ENCODE results near the gene DACH1. TPM values are rescaled to one million over a fixed set of nuclear protein-coding genes. Genes with fewer than 3 reads are reported as not detected.

DACH1 gene
- total RNA-seq, 1 experiment from 2014 or later = not detected

DNA sequence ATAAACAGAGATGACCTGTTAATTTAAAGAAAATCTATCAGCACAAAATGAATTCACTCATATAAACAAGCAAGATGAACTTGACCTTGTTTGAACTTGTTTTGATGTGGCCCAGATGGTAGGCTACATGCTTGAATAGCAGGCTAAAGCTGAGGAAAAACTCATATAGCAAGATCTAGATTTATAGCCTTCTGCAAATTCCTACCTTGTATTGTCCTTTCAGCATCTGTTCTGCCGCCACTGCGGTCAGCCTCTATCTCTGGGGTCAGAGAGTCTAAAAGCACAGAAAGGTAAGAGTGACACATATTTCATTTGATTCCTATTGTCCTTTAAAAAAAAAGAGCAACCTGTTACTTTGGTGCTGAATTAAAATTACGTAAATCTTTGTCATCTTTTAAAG, 392.1 kb downstream of the DACH1 start:
- Histone ChIP-seq H3K9ac (ENCODE audit: low read length) (no peak overlapping the region), H2AFZ (ENCODE audit: low read depth, low read length, poor library complexity, severe bottlenecking) (no peak overlapping the region), H3K4me3 (replicated peaks in 1 of 2; ENCODE audit: low read depth in 1 of 2, low read length in 2 of 2) (no peak overlapping the region), H3K4me1 (ENCODE audit: control insufficient read depth in 1 of 2, insufficient read depth in 2 of 2, low read length in 2 of 2) (no peaks in the 10 kb centered on the region), H3K27me3 (ENCODE audit: insufficient read depth, low read length) (no peaks in the 10 kb centered on the region), H3K9me3 (ENCODE audit: control insufficient read depth in 1 of 2, insufficient read depth in 1 of 2, low read depth in 1 of 2, low read length in 2 of 2) (no peaks in the 10 kb centered on the region; a peak in 1 of 4 replicates), H3K79me2 (ENCODE audit: insufficient read depth, low read length) (no peaks in the 10 kb centered on the region), H3K4me2 (ENCODE audit: low read length) (no peak overlapping the region), H4K20me1 (ENCODE audit: insufficient read depth) (no peaks in the 10 kb centered on the region), H3K36me3 (ENCODE audit: control insufficient read depth in 1 of 2, insufficient read depth in 2 of 2, low read length in 2 of 2) (no peaks in the 10 kb centered on the region), H3K27ac (ENCODE audit: low read depth, low read length) (no peak overlapping the region), H3K9me2 (ENCODE audit: insufficient read depth) (no peaks in the 10 kb centered on the region)
- DNase-seq (ENCODE audit: low read depth, low spot score) (no peak), ATAC-seq (no peak)
- TF ChIP-seq, protein P1, sequence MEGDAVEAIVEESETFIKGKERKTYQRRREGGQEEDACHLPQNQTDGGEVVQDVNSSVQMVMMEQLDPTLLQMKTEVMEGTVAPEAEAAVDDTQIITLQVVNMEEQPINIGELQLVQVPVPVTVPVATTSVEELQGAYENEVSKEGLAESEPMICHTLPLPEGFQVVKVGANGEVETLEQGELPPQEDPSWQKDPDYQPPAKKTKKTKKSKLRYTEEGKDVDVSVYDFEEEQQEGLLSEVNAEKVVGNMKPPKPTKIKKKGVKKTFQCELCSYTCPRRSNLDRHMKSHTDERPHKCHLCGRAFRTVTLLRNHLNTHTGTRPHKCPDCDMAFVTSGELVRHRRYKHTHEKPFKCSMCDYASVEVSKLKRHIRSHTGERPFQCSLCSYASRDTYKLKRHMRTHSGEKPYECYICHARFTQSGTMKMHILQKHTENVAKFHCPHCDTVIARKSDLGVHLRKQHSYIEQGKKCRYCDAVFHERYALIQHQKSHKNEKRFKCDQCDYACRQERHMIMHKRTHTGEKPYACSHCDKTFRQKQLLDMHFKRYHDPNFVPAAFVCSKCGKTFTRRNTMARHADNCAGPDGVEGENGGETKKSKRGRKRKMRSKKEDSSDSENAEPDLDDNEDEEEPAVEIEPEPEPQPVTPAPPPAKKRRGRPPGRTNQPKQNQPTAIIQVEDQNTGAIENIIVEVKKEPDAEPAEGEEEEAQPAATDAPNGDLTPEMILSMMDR (IDR thresholded peaks at IDR 0.05 in 2 of 3, conservative IDR thresholded peaks at IDR 0.05 in 1 of 3; ENCODE audit: borderline replicate concordance in 1 of 3, insufficient read depth in 1 of 3, low read depth in 2 of 3, low read length in 2 of 3) = no peak
- TF ChIP-seq SRF (IDR thresholded peaks at IDR 0.05; ENCODE audit: low read depth) = no peak
- TF ChIP-seq, protein P2, sequence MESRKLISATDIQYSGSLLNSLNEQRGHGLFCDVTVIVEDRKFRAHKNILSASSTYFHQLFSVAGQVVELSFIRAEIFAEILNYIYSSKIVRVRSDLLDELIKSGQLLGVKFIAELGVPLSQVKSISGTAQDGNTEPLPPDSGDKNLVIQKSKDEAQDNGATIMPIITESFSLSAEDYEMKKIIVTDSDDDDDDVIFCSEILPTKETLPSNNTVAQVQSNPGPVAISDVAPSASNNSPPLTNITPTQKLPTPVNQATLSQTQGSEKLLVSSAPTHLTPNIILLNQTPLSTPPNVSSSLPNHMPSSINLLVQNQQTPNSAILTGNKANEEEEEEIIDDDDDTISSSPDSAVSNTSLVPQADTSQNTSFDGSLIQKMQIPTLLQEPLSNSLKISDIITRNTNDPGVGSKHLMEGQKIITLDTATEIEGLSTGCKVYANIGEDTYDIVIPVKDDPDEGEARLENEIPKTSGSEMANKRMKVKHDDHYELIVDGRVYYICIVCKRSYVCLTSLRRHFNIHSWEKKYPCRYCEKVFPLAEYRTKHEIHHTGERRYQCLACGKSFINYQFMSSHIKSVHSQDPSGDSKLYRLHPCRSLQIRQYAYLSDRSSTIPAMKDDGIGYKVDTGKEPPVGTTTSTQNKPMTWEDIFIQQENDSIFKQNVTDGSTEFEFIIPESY (IDR thresholded peaks at IDR 0.05; ENCODE audit: extremely low read depth, insufficient replicate concordance, low read length) = no peak
- TF ChIP-seq EZH2 (IDR thresholded peaks at IDR 0.05) = no peak
- no peak for TF ChIP-seq TCF7L2 (IDR thresholded peaks at IDR 0.05; ENCODE audit: borderline replicate concordance, extremely low read depth, insufficient read depth, insufficient read length)
- TF ChIP-seq RAD21 (IDR thresholded peaks at IDR 0.05; ENCODE audit: low read depth) = no peak
- TF ChIP-seq EGR1 (IDR thresholded peaks at IDR 0.05; ENCODE audit: low read depth) = no peak
- TF ChIP-seq, protein P3, sequence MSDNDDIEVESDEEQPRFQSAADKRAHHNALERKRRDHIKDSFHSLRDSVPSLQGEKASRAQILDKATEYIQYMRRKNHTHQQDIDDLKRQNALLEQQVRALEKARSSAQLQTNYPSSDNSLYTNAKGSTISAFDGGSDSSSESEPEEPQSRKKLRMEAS (IDR thresholded peaks at IDR 0.05) = no peak
- no peak for TF ChIP-seq FOSL1 (IDR thresholded peaks at IDR 0.05; ENCODE audit: low read depth)
- TF ChIP-seq ZNF274 (IDR thresholded peaks at IDR 0.05; ENCODE audit: low read depth, low read length) = no peak
- no peak for TF ChIP-seq SIN3A (IDR thresholded peaks at IDR 0.05; ENCODE audit: low read depth)
- TF ChIP-seq, protein P4, sequence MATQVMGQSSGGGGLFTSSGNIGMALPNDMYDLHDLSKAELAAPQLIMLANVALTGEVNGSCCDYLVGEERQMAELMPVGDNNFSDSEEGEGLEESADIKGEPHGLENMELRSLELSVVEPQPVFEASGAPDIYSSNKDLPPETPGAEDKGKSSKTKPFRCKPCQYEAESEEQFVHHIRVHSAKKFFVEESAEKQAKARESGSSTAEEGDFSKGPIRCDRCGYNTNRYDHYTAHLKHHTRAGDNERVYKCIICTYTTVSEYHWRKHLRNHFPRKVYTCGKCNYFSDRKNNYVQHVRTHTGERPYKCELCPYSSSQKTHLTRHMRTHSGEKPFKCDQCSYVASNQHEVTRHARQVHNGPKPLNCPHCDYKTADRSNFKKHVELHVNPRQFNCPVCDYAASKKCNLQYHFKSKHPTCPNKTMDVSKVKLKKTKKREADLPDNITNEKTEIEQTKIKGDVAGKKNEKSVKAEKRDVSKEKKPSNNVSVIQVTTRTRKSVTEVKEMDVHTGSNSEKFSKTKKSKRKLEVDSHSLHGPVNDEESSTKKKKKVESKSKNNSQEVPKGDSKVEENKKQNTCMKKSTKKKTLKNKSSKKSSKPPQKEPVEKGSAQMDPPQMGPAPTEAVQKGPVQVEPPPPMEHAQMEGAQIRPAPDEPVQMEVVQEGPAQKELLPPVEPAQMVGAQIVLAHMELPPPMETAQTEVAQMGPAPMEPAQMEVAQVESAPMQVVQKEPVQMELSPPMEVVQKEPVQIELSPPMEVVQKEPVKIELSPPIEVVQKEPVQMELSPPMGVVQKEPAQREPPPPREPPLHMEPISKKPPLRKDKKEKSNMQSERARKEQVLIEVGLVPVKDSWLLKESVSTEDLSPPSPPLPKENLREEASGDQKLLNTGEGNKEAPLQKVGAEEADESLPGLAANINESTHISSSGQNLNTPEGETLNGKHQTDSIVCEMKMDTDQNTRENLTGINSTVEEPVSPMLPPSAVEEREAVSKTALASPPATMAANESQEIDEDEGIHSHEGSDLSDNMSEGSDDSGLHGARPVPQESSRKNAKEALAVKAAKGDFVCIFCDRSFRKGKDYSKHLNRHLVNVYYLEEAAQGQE (IDR thresholded peaks at IDR 0.05; ENCODE audit: low read depth) = no peak
- intact Hi-C loops (cut with micrococcal nuclease) = no loop called here
- POLR2A ChIA-PET = no interaction called here
- no TSS peak for BruUV-seq (replicated peaks)
- CTCF ChIA-PET = no interaction called here
- RAD21 ChIA-PET (ENCODE audit: low non-redundant PET in 1 of 2, low total read pairs in 2 of 2, uncharacterized antibody in 2 of 2, unreplicated experiment in 2 of 2) = no interaction called here

All from HCT116 (cell line).